K562 (cell line): ENCODE results near the gene ESPN. TPM values are rescaled to one million over a fixed set of nuclear protein-coding genes. Genes with fewer than 3 reads are reported as not detected.

Experiments used
- ARID3A ChIP-seq: IDR thresholded peaks from 2 replicates; pipeline ENCODE4 v1.6.1; 2012; ENCODE audit warnings: low read depth, low read length, improper control_type of control experiment, borderline replicate concordance
- BCOR ChIP-seq: fragments of 450-650 bp; IDR thresholded peaks from 2 replicates; pipeline ENCODE4 v1.6.1; 2016
- BRF1 ChIP-seq: IDR thresholded peaks from 3 replicates; pipeline ENCODE4 v1.6.1; 2011; ENCODE audit warnings: borderline replicate concordance, mild to moderate bottlenecking; ENCODE audit not compliant: insufficient read length; ENCODE audit errors: extremely low read depth
- CHD7 ChIP-seq: fragments of 200-600 bp; sonication (generic); IDR thresholded peaks from one replicate; pipeline ENCODE4 v1.6.1; 2012; ENCODE audit warnings: mild to moderate bottlenecking, low read depth, low read length, inconsistent platforms
- ELF2 ChIP-seq: fragments of 250-450 bp; sonication (Bioruptor Pico); IDR thresholded peaks from 2 replicates; pipeline ENCODE4 v1.5.0; 2021; ENCODE audit warnings: mild to moderate bottlenecking
- MAZ ChIP-seq, 2 experiments: fragments of 450-650 bp in 1 of 2; sonication (generic) in 1 of 2; formaldehyde crosslinking; IDR thresholded peaks in 1 of 2; conservative IDR thresholded peaks in 1 of 2; 2 replicates each; pipeline versions ENCODE4 v1.4.0 to v1.5.0; 2020; ENCODE audit warnings: mild to moderate bottlenecking in 1 of 2, missing genetic modification reagents in 1 of 2
- NRF1 ChIP-seq, 2 experiments: fragments of 450-650 bp; IDR thresholded peaks in 1 of 2; conservative IDR thresholded peaks in 1 of 2; 2 replicates each; pipeline ENCODE4 v1.6.1; 2014; ENCODE audit warnings: mild to moderate bottlenecking in 2 of 2
- PCBP1 ChIP-seq: fragments of 200-400 bp; formaldehyde crosslinking; IDR thresholded peaks from 2 replicates; pipeline ENCODE4 v1.6.1; 2018; ENCODE audit warnings: mild to moderate bottlenecking, low read depth, low read length; ENCODE audit not compliant: poor library complexity, severe bottlenecking
- TRIM25 ChIP-seq: fragments of 450-650 bp; IDR thresholded peaks from 2 replicates; pipeline ENCODE4 v1.7.0; 2016; ENCODE audit warnings: borderline replicate concordance
- TSC22D4 ChIP-seq: fragments of 450-650 bp; IDR thresholded peaks from 2 replicates; pipeline ENCODE4 v1.6.1; 2016; ENCODE audit warnings: missing genetic modification characterization, missing biosample characterization, control low read depth
- ZNF124 ChIP-seq: sonication (generic); formaldehyde crosslinking; IDR thresholded peaks from 2 replicates; pipeline ENCODE4 v1.8.1; 2022; ENCODE audit warnings: missing genetic modification reagents
- polyA plus RNA-seq, 8 experiments: library from polyadenylated mRNA; depleted of rRNA in 4 of 8; stranded (reverse) in 5 of 8; unstranded in 3 of 8; fragments of >200 nt; fragmentation: Nextera tagmentation in 2 of 8; fragmentation: Illumina TruSeq in 1 of 8; extraction: Ambion mirVana in 2 of 8; extraction: Trizol in 1 of 8; gene quantifications; 2 replicates each; pipeline versions ENCODE4 v1.2.1 to v1.2.3, GENCODE V29; 2011 to 2014; ENCODE audit warnings: inconsistent platforms in 1 of 8, missing spikeins in 1 of 8
- total RNA-seq, 7 experiments: library from RNA; depleted of rRNA in 6 of 7; stranded (reverse); fragments of >200 nt in 6 of 7; fragmentation: Illumina TruSeq in 2 of 7; extraction: Trizol in 2 of 7; gene quantifications; 2 replicates each; pipeline versions ENCODE4 v1.2.1 to v1.2.3, GENCODE V29; 2011 to 2021; ENCODE audit warnings: low replicate concordance in 1 of 7

Gene ESPN
- total and polyA plus RNA-seq, 9 of the 15 experiments (the other 6 are each of a cell fraction or from before 2014, with no cell fraction given), result 0.07 to 1.2 (median 0.45) TPM; not detected in 3

GRCh38 chr1:6414443-6414844 lies 10.1 kb upstream of the ESPN start (continued):
- no peak for TF ChIP-seq PCBP1
- TF ChIP-seq NRF1 (conservative IDR thresholded peaks at IDR 0.05 in 1 of 2, IDR thresholded peaks at IDR 0.05 in 1 of 2), result peak in 1 of 2 experiments; percentile 0; a peak in 1 of 4 replicates
- TF ChIP-seq TRIM25, result no peak
- TF ChIP-seq CHD7, result no peak
- TF ChIP-seq BCOR, result no peak
- TF ChIP-seq BRF1, result no peak
- no peak for TF ChIP-seq TSC22D4 (tag)
- no peak for TF ChIP-seq ARID3A
- TF ChIP-seq MAZ (CRISPR knock-in tag; conservative IDR thresholded peaks at IDR 0.05 in 1 of 2, IDR thresholded peaks at IDR 0.05 in 1 of 2), result no peak
- no peak for TF ChIP-seq ELF2
- no peak for TF ChIP-seq ZNF124 (CRISPR knock-in tag)
